Activated naive CD4-positive, alpha-beta T cell treated with anti-CD3 and anti-CD28 coated beads, Interleukin-2, amount 50 U/mL, for 24 hours (primary cell): ENCODE results near the gene GAS2L2.

ENCODE experiments used
- H3K27ac Mint-ChIP-seq: one replicate; pipeline ENCODE4 v1.8.0; 2021; ENCODE audit warnings: mild to moderate bottlenecking, mixed read lengths
- H3K27me3 Mint-ChIP-seq: one replicate; pipeline ENCODE4 v1.8.0; 2021; ENCODE audit warnings: mixed read lengths
- H3K36me3 Mint-ChIP-seq: one replicate; pipeline ENCODE4 v1.8.0; 2021; ENCODE audit warnings: mixed read lengths
- H3K4me1 Mint-ChIP-seq: one replicate; pipeline ENCODE4 v1.8.0; 2021; ENCODE audit warnings: mixed read lengths
- H3K4me3 Mint-ChIP-seq: one replicate; pipeline ENCODE4 v1.8.0; 2021; ENCODE audit warnings: mild to moderate bottlenecking, mixed read lengths
- H3K9me3 Mint-ChIP-seq: one replicate; pipeline ENCODE4 v1.8.0; 2021; ENCODE audit warnings: mixed read lengths

The GAS2L2 gene

GRCh38 chr17:35780950-35781349 is 27.9 kb upstream of the GAS2L2 start:
- H3K4me1 Mint-ChIP-seq, result no peaks in the 10 kb centered on the region

GRCh38 chr17:35778641-35779196 is 25.7 kb upstream of the GAS2L2 start:
- Mint-ChIP-seq H3K27me3 (no peaks in the 10 kb centered on the region), H3K4me3 (no peak overlapping the region), H3K9me3 (no peaks in the 10 kb centered on the region), H3K4me1 (no peaks in the 10 kb centered on the region), H3K36me3 (peaks cover 1% of the 10 kb centered on the region), H3K27ac (no peak overlapping the region)

More at GRCh38 chr17:35780950-35781349, 27.9 kb upstream of the GAS2L2 start:
- Mint-ChIP-seq H3K27me3 (no peaks in the 10 kb centered on the region), H3K9me3 (no peaks in the 10 kb centered on the region), H3K27ac (no peak overlapping the region), H3K36me3 (peaks cover 1% of the 10 kb centered on the region), H3K4me3 (no peak overlapping the region)

GRCh38 chr17:35775583-35775982 is 22.5 kb upstream of the GAS2L2 start:
- H3K4me3 Mint-ChIP-seq, result no peak overlapping the region
- no peaks in the 10 kb centered on the region for H3K4me1 Mint-ChIP-seq
- H3K27me3 Mint-ChIP-seq, result no peaks in the 10 kb centered on the region
- H3K9me3 Mint-ChIP-seq, result no peaks in the 10 kb centered on the region
- no peaks in the 10 kb centered on the region for H3K36me3 Mint-ChIP-seq
- H3K27ac Mint-ChIP-seq, result no peak overlapping the region

GRCh38 chr17:35775039-35775438 is 22.0 kb upstream of the GAS2L2 start:
- Mint-ChIP-seq H3K27me3 (no peaks in the 10 kb centered on the region), H3K9me3 (no peaks in the 10 kb centered on the region), H3K4me1 (no peaks in the 10 kb centered on the region), H3K4me3 (no peak overlapping the region), H3K36me3 (no peaks in the 10 kb centered on the region), H3K27ac (no peak overlapping the region)

- H3K27me3 Mint-ChIP-seq, result no peaks in the 10 kb centered on the region
- H3K27ac Mint-ChIP-seq, result no peak overlapping the region
- no peaks in the 10 kb centered on the region for H3K36me3 Mint-ChIP-seq
- no peaks in the 10 kb centered on the region for H3K4me1 Mint-ChIP-seq
- H3K4me3 Mint-ChIP-seq, result no peak overlapping the region
- no peaks in the 10 kb centered on the region for H3K9me3 Mint-ChIP-seq
Measured at GRCh38 chr17:35774499-35774898, 21.5 kb upstream of the GAS2L2 start.

GRCh38 chr17:35773679-35774425 is 20.8 kb upstream of the GAS2L2 start:
- H3K27ac Mint-ChIP-seq, result no peak overlapping the region
- H3K9me3 Mint-ChIP-seq, result no peaks in the 10 kb centered on the region
- H3K36me3 Mint-ChIP-seq, result no peaks in the 10 kb centered on the region
- no peaks in the 10 kb centered on the region for H3K4me1 Mint-ChIP-seq
- no peak overlapping the region for H3K4me3 Mint-ChIP-seq
- H3K27me3 Mint-ChIP-seq, result no peaks in the 10 kb centered on the region

- H3K4me3 Mint-ChIP-seq, result no peak overlapping the region
- no peaks in the 10 kb centered on the region for H3K27me3 Mint-ChIP-seq
- no peaks in the 10 kb centered on the region for H3K4me1 Mint-ChIP-seq
- no peaks in the 10 kb centered on the region for H3K9me3 Mint-ChIP-seq
- no peak overlapping the region for H3K27ac Mint-ChIP-seq
- H3K36me3 Mint-ChIP-seq, result no peaks in the 10 kb centered on the region
Measured at GRCh38 chr17:35773129-35773528, 20.1 kb upstream of the GAS2L2 start.

GRCh38 chr17:35769895-35770486 is 17.0 kb upstream of the GAS2L2 start:
- H3K36me3 Mint-ChIP-seq, result no peaks in the 10 kb centered on the region
- H3K4me1 Mint-ChIP-seq, result peaks cover 2% of the 10 kb centered on the region
- H3K27ac Mint-ChIP-seq, result no peak overlapping the region
- H3K27me3 Mint-ChIP-seq, result no peaks in the 10 kb centered on the region
- no peak overlapping the region for H3K4me3 Mint-ChIP-seq
- no peaks in the 10 kb centered on the region for H3K9me3 Mint-ChIP-seq

- H3K27me3 Mint-ChIP-seq, result no peaks in the 10 kb centered on the region
- H3K27ac Mint-ChIP-seq, result no peak overlapping the region
- H3K4me1 Mint-ChIP-seq, result peaks cover 9% of the 10 kb centered on the region
- no peaks in the 10 kb centered on the region for H3K9me3 Mint-ChIP-seq
- H3K4me3 Mint-ChIP-seq, result no peak overlapping the region
- H3K36me3 Mint-ChIP-seq, result no peaks in the 10 kb centered on the region
Measured at GRCh38 chr17:35768797-35769196, 15.8 kb upstream of the GAS2L2 start.

- Mint-ChIP-seq H3K9me3 (no peaks in the 10 kb centered on the region), H3K4me3 (no peak overlapping the region), H3K27ac (no peak overlapping the region), H3K4me1 (peaks cover 9% of the 10 kb centered on the region), H3K27me3 (no peaks in the 10 kb centered on the region), H3K36me3 (no peaks in the 10 kb centered on the region)
Measured at GRCh38 chr17:35766903-35767510, 14.0 kb upstream of the GAS2L2 start.

- Mint-ChIP-seq H3K4me3 (no peak overlapping the region), H3K36me3 (no peaks in the 10 kb centered on the region), H3K27me3 (no peaks in the 10 kb centered on the region), H3K4me1 (peaks cover 9% of the 10 kb centered on the region), H3K27ac (no peak overlapping the region), H3K9me3 (no peaks in the 10 kb centered on the region)
Measured at GRCh38 chr17:35766489-35766877, 13.4 kb upstream of the GAS2L2 start.

- H3K4me3 Mint-ChIP-seq, result peak overlapping the region; percentile 42
- H3K36me3 Mint-ChIP-seq, result no peaks in the 10 kb centered on the region
- no peak overlapping the region for H3K27ac Mint-ChIP-seq
- peaks cover 9% of the 10 kb centered on the region for H3K4me1 Mint-ChIP-seq
- H3K27me3 Mint-ChIP-seq, result no peaks in the 10 kb centered on the region
- no peaks in the 10 kb centered on the region for H3K9me3 Mint-ChIP-seq
Measured at GRCh38 chr17:35765756-35766488, 12.9 kb upstream of the GAS2L2 start.

GRCh38 chr17:35765086-35765710 is 12.2 kb upstream of the GAS2L2 start:
- no peaks in the 10 kb centered on the region for H3K9me3 Mint-ChIP-seq
- peaks cover 9% of the 10 kb centered on the region for H3K4me1 Mint-ChIP-seq
- no peaks in the 10 kb centered on the region for H3K27me3 Mint-ChIP-seq
- H3K36me3 Mint-ChIP-seq, result no peaks in the 10 kb centered on the region
- peak overlapping the region; percentile 93 for H3K4me3 Mint-ChIP-seq
- H3K27ac Mint-ChIP-seq, result no peak overlapping the region

- Mint-ChIP-seq H3K4me3 (peak overlapping the region; percentile 93), H3K4me1 (peaks cover 9% of the 10 kb centered on the region), H3K27ac (peak overlapping the region; percentile 52), H3K9me3 (no peaks in the 10 kb centered on the region), H3K27me3 (no peaks in the 10 kb centered on the region), H3K36me3 (no peaks in the 10 kb centered on the region)
Measured at GRCh38 chr17:35764123-35764991, 11.3 kb upstream of the GAS2L2 start.
